Breast epithelium (tissue), 4 donors: ENCODE measurements around the gene RNF14. TPM values are rescaled to one million over a fixed set of nuclear protein-coding genes. Genes with fewer than 3 reads are reported as not detected.
A peak's percentile ranks its signal among the peaks of the same experiment; 100 is the strongest.

Experiments
- DNase-seq, 2 donors: peaks; one replicate each; pipeline ENCODE4 v3.0.0-alpha.2; 2019; ENCODE audit warnings: low spot score in 2 of 2
- H3K27ac ChIP-seq, 2 donors: fragments of 200-600 bp; sonication (generic) in 1 of 2; one replicate each; pipeline ENCODE4 v1.5.1; 2016 to 2019; ENCODE audit warnings: mild to moderate bottlenecking in 1 of 2
- H3K27me3 ChIP-seq, 2 donors: fragments of 200-600 bp; sonication (generic) in 1 of 2; one replicate each; pipeline versions ENCODE4 v1.5.1 to v1.6.0; 2017 to 2019; ENCODE audit warnings: control low read depth in 1 of 2, mild to moderate bottlenecking in 1 of 2
- H3K36me3 ChIP-seq: fragments of 200-600 bp; one replicate; pipeline ENCODE4 v1.5.1; 2019
- H3K4me1 ChIP-seq, 2 donors: fragments of 200-600 bp; sonication (generic); one replicate each; pipeline ENCODE4 v1.5.1; 2016 to 2019; ENCODE audit warnings: control low read depth in 1 of 2
- H3K4me3 ChIP-seq, 3 donors: fragments of 200-600 bp; sonication (generic); 1 replicate in 2 of 3; 2 replicates in 1 of 3; pipeline ENCODE4 v1.5.1; 2016 to 2019; ENCODE audit warnings: mild to moderate bottlenecking in 3 of 3, moderate library complexity in 2 of 3
- H3K9me3 ChIP-seq, 2 donors: fragments of 200-600 bp; sonication (generic) in 1 of 2; one replicate each; pipeline ENCODE4 v1.5.1; 2016 to 2019; ENCODE audit warnings: control low read depth in 1 of 2
- CTCF ChIP-seq, 3 donors: fragments of 450-650 bp; IDR thresholded peaks; one replicate each; pipeline ENCODE4 v1.5.1; 2016 to 2017; ENCODE audit warnings: antibody characterized with exemption in 3 of 3, mild to moderate bottlenecking in 3 of 3, moderate library complexity in 3 of 3
- POLR2A ChIP-seq: fragments of 450-650 bp; IDR thresholded peaks from one replicate; pipeline ENCODE4 v1.6.1; 2016; ENCODE audit warnings: antibody characterized with exemption, mild to moderate bottlenecking, moderate library complexity
- POLR2AphosphoS5 ChIP-seq, 3 donors: sonication (generic); formaldehyde crosslinking; IDR thresholded peaks; one replicate each; pipeline ENCODE4 v1.6.1; 2017; ENCODE audit warnings: antibody characterized with exemption in 3 of 3
- intact Hi-C: fragments of 100-400 bp; cut with DNase I; formaldehyde crosslinking; loops from one replicate; pipeline ENCODE4 v1.15.1; 2023; ENCODE audit warnings: low total_unique reads
- total RNA-seq, 3 donors: library from RNA; depleted of rRNA; stranded (reverse); fragments of >200 nt; gene quantifications; one replicate each; pipeline ENCODE4 v1.1.0, GENCODE V29; 2016

The RNF14 gene
- total RNA-seq, 3 donors from 2014 or later: 43.9 to 80.2 (median 60.6) TPM

- intact Hi-C loops: no loop called here
- Histone ChIP-seq H3K9me3 (no peaks in the 10 kb centered on the region), H3K27me3 (no peaks in the 10 kb centered on the region), H3K4me3 (no peak overlapping the region), H3K4me1 (peaks cover 0 to 4% of the 10 kb centered on the region in 2 donors), H3K36me3 (no peaks in the 10 kb centered on the region), H3K27ac (peak overlapping the region; percentile 49 to 92)
- no peak for DNase-seq
- peak in 2 of 3 donors; percentile 36 to 50 for TF ChIP-seq CTCF (IDR thresholded peaks at IDR 0.05)
- no peak for TF ChIP-seq POLR2AphosphoS5 (IDR thresholded peaks at IDR 0.05)
Measured at GRCh38 chr5:142014911-142015584, 46.1 kb downstream of the RNF14 start.

GRCh38 chr5:142015781-142016533 lies 47.1 kb downstream of the RNF14 start:
- intact Hi-C loops: no loop called here
- Histone ChIP-seq H3K27me3 (no peaks in the 10 kb centered on the region), H3K4me1 (peaks cover 0 to 4% of the 10 kb centered on the region in 2 donors), H3K4me3 (no peak overlapping the region), H3K27ac (peak overlapping the region; percentile 25 to 30), H3K36me3 (no peaks in the 10 kb centered on the region), H3K9me3 (no peaks in the 10 kb centered on the region)
- no peak for DNase-seq
- no peak for TF ChIP-seq POLR2AphosphoS5 (IDR thresholded peaks at IDR 0.05)
- no peak for TF ChIP-seq POLR2A
- no peak for TF ChIP-seq CTCF (IDR thresholded peaks at IDR 0.05)

GRCh38 chr5:142016556-142016955 lies 47.7 kb downstream of the RNF14 start:
- intact Hi-C loops: no loop called here
- Histone ChIP-seq H3K27ac (no peak overlapping the region), H3K9me3 (no peaks in the 10 kb centered on the region), H3K27me3 (no peaks in the 10 kb centered on the region), H3K4me3 (no peak overlapping the region), H3K4me1 (peaks cover 0 to 4% of the 10 kb centered on the region in 2 donors), H3K36me3 (no peaks in the 10 kb centered on the region)
- TF ChIP-seq CTCF (IDR thresholded peaks at IDR 0.05) (no peak), POLR2A (no peak), POLR2AphosphoS5 (IDR thresholded peaks at IDR 0.05) (no peak)
- no peak for DNase-seq

- Histone ChIP-seq H3K4me1 (no peaks in the 10 kb centered on the region), H3K4me3 (no peak overlapping the region), H3K9me3 (no peaks in the 10 kb centered on the region), H3K27me3 (no peaks in the 10 kb centered on the region), H3K36me3 (no peaks in the 10 kb centered on the region), H3K27ac (no peak overlapping the region)
- intact Hi-C loops: no loop called here
- no peak for DNase-seq
- TF ChIP-seq POLR2A: no peak
- TF ChIP-seq CTCF (IDR thresholded peaks at IDR 0.05): no peak
- no peak for TF ChIP-seq POLR2AphosphoS5 (IDR thresholded peaks at IDR 0.05)
Measured at GRCh38 chr5:142017832-142018427, 49.0 kb downstream of the RNF14 start.

GRCh38 chr5:142020122-142020659 lies 51.3 kb downstream of the RNF14 start:
- intact Hi-C loops: no loop called here
- no peak for DNase-seq
- H3K4me3 ChIP-seq: no peak overlapping the region
- H3K27me3 ChIP-seq: no peaks in the 10 kb centered on the region
- no peaks in the 10 kb centered on the region for H3K4me1 ChIP-seq
- TF ChIP-seq CTCF (IDR thresholded peaks at IDR 0.05) (no peak), POLR2A (no peak), POLR2AphosphoS5 (IDR thresholded peaks at IDR 0.05) (no peak)
- no peak overlapping the region for H3K27ac ChIP-seq
- H3K36me3 ChIP-seq: no peaks in the 10 kb centered on the region
- no peaks in the 10 kb centered on the region for H3K9me3 ChIP-seq
